Thoracic aorta (tissue), 2 donors: ENCODE results near the gene STOX2. TPM values are rescaled to one million over a fixed set of nuclear protein-coding genes. Genes with fewer than 3 reads are reported as not detected.

ENCODE experiments used
- ATAC-seq: fragments of 150-250 bp; one replicate; pipeline ENCODE4 v1.8.0; 2017; ENCODE audit warnings: low read depth; ENCODE audit not compliant: insufficient number of reproducible peaks, low FRiP score
- DNase-seq: peaks from one replicate; pipeline ENCODE4 v3.0.0-alpha.2; 2020; ENCODE audit warnings: low spot score
- H3K27ac ChIP-seq, 2 donors: fragments of 200-600 bp; sonication (generic); 1 replicate in 1 of 2; 2 replicates in 1 of 2; pipeline ENCODE4 v1.5.1; 2016; ENCODE audit warnings: mild to moderate bottlenecking in 2 of 2, moderate library complexity in 2 of 2
- H3K27me3 ChIP-seq: fragments of 200-600 bp; sonication (generic); replicated peaks from 2 replicates; pipeline ENCODE4 v1.6.0; 2016; ENCODE audit warnings: mild to moderate bottlenecking; ENCODE audit not compliant: insufficient read depth
- H3K36me3 ChIP-seq: fragments of 200-600 bp; sonication (generic); one replicate; pipeline ENCODE4 v1.5.1; 2016
- H3K4me1 ChIP-seq, 2 donors: fragments of 200-600 bp; sonication (generic); 1 replicate in 1 of 2; 2 replicates in 1 of 2; pipeline versions ENCODE4 v1.5.1 to v1.6.0; 2016; ENCODE audit warnings: low read depth in 2 of 2, mild to moderate bottlenecking in 1 of 2; ENCODE audit not compliant: control insufficient read depth in 1 of 2
- H3K4me3 ChIP-seq: fragments of 200-600 bp; sonication (generic); 2 replicates; pipeline ENCODE4 v1.5.1; 2016; ENCODE audit warnings: mild to moderate bottlenecking
- H3K9me3 ChIP-seq: fragments of 200-600 bp; sonication (generic); 2 replicates; pipeline ENCODE4 v1.5.1; 2016
- total RNA-seq, 2 donors: library from RNA; depleted of rRNA; stranded (reverse); fragments of >200 nt; gene quantifications; one replicate each; pipeline versions ENCODE4 v1.1.0 to v1.2.3, GENCODE V29; 2016
- TF ChIP-seq, protein P1 (sequence below): fragments of 200-600 bp; sonication (generic); IDR thresholded peaks from one replicate; pipeline ENCODE4 v1.5.1; 2019; ENCODE audit warnings: antibody characterized with exemption

STOX2 gene
- total RNA-seq, 2 donors from 2014 or later = 5.9 to 20.2 TPM

GRCh38 chr4:183921335-183921734, 16.2 kb downstream of the STOX2 start:
- no peak for ATAC-seq
- Histone ChIP-seq H3K4me1 (no peaks in the 10 kb centered on the region), H3K9me3 (no peaks in the 10 kb centered on the region), H3K36me3 (no peaks in the 10 kb centered on the region), H3K27ac (no peak overlapping the region), H3K4me3 (no peak overlapping the region), H3K27me3 (no peaks in the 10 kb centered on the region)
- TF ChIP-seq, protein P1, sequence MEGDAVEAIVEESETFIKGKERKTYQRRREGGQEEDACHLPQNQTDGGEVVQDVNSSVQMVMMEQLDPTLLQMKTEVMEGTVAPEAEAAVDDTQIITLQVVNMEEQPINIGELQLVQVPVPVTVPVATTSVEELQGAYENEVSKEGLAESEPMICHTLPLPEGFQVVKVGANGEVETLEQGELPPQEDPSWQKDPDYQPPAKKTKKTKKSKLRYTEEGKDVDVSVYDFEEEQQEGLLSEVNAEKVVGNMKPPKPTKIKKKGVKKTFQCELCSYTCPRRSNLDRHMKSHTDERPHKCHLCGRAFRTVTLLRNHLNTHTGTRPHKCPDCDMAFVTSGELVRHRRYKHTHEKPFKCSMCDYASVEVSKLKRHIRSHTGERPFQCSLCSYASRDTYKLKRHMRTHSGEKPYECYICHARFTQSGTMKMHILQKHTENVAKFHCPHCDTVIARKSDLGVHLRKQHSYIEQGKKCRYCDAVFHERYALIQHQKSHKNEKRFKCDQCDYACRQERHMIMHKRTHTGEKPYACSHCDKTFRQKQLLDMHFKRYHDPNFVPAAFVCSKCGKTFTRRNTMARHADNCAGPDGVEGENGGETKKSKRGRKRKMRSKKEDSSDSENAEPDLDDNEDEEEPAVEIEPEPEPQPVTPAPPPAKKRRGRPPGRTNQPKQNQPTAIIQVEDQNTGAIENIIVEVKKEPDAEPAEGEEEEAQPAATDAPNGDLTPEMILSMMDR = no peak
- DNase-seq = no peak

GRCh38 chr4:183924362-183925044, 19.4 kb downstream of the STOX2 start:
- Histone ChIP-seq H3K27me3 (no peaks in the 10 kb centered on the region), H3K4me1 (no peaks in the 10 kb centered on the region), H3K4me3 (no peak overlapping the region), H3K27ac (no peak overlapping the region), H3K9me3 (no peaks in the 10 kb centered on the region), H3K36me3 (no peaks in the 10 kb centered on the region)
- TF ChIP-seq, protein P1 = no peak
- no peak for ATAC-seq
- DNase-seq = no peak

DNA sequence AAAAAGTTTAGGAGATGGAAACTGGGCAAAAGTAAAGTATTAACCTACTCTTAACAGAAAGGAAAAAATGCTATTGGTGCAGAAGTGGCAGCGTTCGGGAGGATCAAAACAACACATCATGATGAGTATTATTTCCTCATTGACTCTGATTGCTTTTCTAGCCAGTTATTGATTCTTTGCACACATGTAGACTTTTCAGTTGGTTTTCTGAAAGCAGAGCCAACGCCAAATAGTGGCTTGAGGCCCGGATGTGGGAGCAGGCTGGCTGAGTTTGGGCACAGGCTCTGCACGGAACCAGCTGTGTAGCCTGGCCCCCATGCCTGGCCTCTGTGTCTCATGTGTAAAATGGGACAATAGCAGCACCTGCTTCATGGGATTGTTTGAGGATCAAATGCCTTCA, 21.8 kb downstream of the STOX2 start:
- no peak overlapping the region for H3K27ac ChIP-seq
- H3K9me3 ChIP-seq = no peaks in the 10 kb centered on the region
- no peak overlapping the region for H3K4me3 ChIP-seq
- no peaks in the 10 kb centered on the region for H3K36me3 ChIP-seq
- no peaks in the 10 kb centered on the region for H3K27me3 ChIP-seq
- DNase-seq = no peak
- no peaks in the 10 kb centered on the region for H3K4me1 ChIP-seq
- TF ChIP-seq, protein P1 = no peak
- no peak for ATAC-seq

DNA sequence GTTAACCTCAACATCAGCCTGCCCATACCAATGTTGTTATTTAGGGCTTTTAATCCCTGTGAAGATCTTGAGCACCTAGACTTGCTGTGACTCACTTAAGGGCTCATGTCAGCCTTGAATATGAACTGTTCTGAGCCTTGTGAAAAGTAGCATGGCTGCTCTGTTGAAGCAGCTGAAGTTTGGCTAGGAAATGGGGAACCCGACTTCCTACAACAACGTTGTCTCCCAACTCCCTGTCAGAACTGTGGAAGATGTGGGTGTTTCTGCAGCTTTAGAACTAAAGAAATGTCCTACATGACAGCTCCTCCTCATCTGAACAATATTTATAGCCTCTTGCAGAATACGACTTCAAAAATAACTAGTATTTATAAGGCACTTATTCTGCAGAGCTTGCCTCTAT, 27.5 kb downstream of the STOX2 start:
- TF ChIP-seq, protein P1 = no peak

GRCh38 chr4:183934761-183935160, 29.7 kb downstream of the STOX2 start:
- H3K36me3 ChIP-seq = no peaks in the 10 kb centered on the region
- H3K27ac ChIP-seq = no peak overlapping the region
- no peaks in the 10 kb centered on the region for H3K9me3 ChIP-seq
- no peak for DNase-seq
- ATAC-seq = no peak
- no peaks in the 10 kb centered on the region for H3K27me3 ChIP-seq
- H3K4me1 ChIP-seq = no peaks in the 10 kb centered on the region
- H3K4me3 ChIP-seq = no peak overlapping the region
- TF ChIP-seq, protein P1 = no peak

More for the DNA sequence above, 27.5 kb downstream of the STOX2 start:
- H3K36me3 ChIP-seq = no peaks in the 10 kb centered on the region
- ATAC-seq (no peak), DNase-seq (no peak)
- H3K27ac ChIP-seq = no peak overlapping the region
- H3K27me3 ChIP-seq = no peaks in the 10 kb centered on the region
- H3K4me1 ChIP-seq = no peaks in the 10 kb centered on the region
- H3K9me3 ChIP-seq = no peaks in the 10 kb centered on the region
- H3K4me3 ChIP-seq = no peak overlapping the region
